ENCODE results near the gene VAPA. TPM values are rescaled to one million over a fixed set of nuclear protein-coding genes. Genes with fewer than 3 reads are reported as not detected.

VAPA gene
- total and polyA plus RNA-seq, 3 donors from 2014 or later: 177 to 224 (median 180) TPM

Small RNAs within 50 kb of the gene (small RNA-seq; reads per million reads assigned to genes)
- 2.8 to 3.8 reads per million in 2 donors for gene RNA5SP450

Other genes with a start within 250 kb of the VAPA start
- gene RAB31, start 205.7 kb upstream of the VAPA start, total RNA-seq: 100 to 1,000 TPM in 1 of 2 donors, 10 to 100 TPM in 1; 75.9 to 110 TPM
- gene RAB31, start 205.7 kb upstream of the VAPA start, polyA plus RNA-seq (ENCODE audit: insufficient read depth, low read depth, low replicate concordance): 81.5 TPM
- 10 to 100 TPM; 15.3 to 30.5 TPM for gene TXNDC2, start 28.0 kb upstream of the VAPA start, total RNA-seq
- 212 TPM for gene TXNDC2, start 28.0 kb upstream of the VAPA start, polyA plus RNA-seq (ENCODE audit: insufficient read depth, low read depth, low replicate concordance)